Activated CD8-positive, alpha-beta memory T cell treated with anti-CD3 and anti-CD28 coated beads, Interleukin-2, amount 50 U/mL, for 24 hours (primary cell): Measurements from ENCODE around the gene SMAD7.

Experiments
- DNase-seq: peaks from one replicate; pipeline ENCODE4 v3.0.0-alpha.2; 2020; ENCODE audit errors: extremely low read depth

Gene SMAD7

DNA sequence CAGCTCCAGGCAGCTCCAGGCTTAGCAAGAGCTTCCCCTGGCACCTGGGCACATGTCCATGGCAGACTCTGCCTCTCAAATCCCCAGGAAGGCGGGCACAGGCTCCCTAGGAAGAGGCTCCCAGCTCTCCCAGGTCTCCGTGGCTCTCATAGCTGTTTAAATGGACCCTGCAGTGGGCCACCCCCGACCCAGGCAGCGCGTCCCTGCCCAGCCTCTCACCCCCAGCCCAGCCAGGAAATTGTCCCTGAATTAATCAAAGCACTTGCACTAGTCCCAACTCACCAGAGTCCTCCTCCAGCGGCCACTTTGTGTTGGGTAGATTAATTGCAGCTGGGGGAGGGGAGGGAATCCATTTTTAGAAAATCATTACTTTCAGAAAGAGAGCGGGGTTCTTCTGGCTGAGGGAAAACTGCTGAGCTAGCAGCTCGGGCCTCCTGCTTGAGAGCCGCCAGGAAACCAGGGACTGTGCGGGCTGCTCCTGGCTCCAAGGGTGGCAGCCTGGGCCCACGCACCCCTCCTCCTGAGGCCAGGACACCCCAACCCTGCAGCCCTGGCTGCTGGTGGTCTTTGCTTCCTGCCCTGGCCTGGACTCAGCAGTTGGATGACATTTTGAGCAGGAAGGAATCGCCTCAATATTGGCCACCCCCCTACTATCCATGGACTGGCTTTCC lies 36.0 kb downstream of the SMAD7 start:
- DNase-seq = no peak

- DNase-seq = no peak
Measured at GRCh38 chr18:48913775-48914174, 37.0 kb downstream of the SMAD7 start.

DNA sequence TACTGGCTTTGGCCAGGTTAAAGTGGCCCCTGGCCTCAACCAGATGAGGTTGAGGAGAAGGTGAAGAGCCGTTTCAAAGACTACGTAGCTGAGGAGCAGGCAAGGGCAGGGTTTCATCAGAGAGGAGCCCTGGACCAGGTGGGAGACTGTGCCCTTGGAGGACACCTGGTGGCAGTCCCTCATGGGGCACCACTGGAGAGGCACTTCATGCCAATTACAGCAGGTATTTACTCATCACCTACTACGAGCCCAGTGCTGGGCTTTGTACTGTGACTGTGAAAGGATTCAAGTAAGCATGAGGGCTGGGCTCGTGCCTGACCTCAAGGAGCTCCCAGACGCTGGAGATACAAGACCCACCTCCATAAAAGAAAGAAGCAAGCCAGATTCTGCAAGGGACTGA lies 37.6 kb downstream of the SMAD7 start:
- no peak for DNase-seq

- DNase-seq = no peak
Measured at GRCh38 chr18:48910972-48911545, 39.7 kb downstream of the SMAD7 start.

- no peak for DNase-seq
Measured at GRCh38 chr18:48909721-48910120, 41.0 kb downstream of the SMAD7 start.

GRCh38 chr18:48908916-48909315 lies 41.8 kb downstream of the SMAD7 start:
- no peak for DNase-seq

DNA sequence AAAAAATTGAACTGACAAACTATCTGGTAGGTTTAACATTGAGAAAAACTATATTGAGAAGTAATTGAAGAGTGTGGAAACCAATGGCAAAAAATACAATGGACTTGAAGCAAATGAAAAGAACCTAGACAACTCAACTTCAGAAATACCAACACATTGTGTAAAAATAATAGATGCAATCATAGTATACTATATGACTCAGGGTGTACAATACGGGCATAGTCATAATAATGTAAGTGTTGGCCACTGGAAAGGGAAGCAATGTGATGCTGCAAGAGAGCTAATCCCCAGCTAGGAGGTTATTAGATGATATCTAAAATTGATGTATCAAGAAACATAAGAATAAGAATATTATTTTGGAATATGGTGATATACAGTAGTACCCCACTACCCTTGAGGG lies 45.3 kb downstream of the SMAD7 start:
- DNase-seq = no peak

- no peak for DNase-seq
Measured at GRCh38 chr18:48904847-48905394, 45.8 kb downstream of the SMAD7 start.

- no peak for DNase-seq
Measured at GRCh38 chr18:48904091-48904490, 46.7 kb downstream of the SMAD7 start.

DNA sequence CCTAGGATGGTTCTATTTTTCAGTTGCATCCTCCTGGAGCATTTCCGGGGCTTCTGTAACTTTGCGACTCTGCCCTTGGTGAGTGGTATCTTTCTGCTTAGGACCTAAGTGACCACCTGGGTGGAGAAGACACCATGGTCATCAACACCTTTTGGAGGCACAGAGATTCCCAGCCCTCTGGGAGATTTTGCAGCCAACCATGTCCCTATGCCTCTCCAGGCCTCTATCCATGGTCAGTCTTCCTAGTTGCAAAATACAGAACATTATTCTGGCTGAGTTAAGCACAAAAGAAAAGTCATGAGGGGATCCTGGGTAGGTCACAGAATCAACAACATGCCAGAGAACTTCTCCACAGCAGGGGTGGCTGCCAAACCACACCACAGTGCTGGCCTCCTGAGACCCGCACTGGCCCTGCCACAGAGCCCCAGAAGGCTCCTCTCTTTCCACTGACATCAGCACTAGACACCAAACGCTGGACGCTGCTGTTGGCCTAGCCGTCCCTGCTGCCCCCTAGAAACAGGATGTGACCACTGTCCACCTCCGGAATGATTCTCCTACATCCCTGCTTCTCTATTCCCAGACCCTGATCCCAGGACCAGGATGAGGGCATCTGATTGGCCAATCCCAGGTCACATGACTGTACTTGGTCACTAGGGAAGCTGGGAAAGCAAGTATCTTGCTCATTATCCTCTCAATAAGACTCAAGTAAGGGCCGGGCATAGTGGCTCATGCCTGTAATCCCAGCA lies 47.7 kb downstream of the SMAD7 start:
- no peak for DNase-seq

DNA sequence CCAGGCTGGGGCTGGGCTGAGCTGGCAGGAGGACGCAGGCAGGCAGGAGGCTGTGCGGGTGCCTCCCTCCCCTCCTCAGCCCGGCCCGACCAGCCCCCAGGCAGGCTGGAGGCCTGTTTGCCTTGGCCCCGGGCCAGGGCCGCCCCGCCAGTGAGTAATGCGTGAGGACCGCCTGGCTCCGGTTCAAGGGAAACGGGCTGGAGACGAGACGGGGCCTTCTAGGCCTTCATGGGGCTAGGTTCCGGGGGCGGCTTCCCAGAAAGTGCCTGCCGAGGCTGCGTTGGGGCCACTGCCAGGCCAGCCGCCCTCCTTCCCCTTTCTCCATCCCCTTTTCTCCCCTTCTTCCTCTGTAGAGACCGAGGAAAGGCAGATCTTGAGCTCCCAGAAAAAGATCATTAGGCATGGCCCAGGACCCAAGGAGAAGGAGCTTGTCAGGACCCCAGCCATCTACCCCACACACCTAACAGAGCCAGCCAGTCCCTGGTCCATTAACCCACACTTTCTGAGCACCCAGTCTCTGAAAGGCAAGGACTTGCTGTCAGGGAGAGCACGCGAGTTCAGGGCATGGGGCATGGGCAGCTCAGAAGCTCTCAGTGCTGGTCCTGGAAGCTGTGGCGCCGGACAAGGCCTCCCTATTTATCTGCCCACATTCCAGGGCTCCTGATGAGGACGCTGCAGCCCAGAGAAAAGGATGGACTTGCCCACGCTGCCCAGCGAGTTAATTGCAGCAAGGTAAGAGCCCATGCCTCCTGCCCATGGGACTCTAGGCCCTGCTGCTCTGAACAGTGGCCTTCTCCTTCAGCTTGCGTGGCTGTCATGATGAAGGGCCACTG lies 48.5 kb downstream of the SMAD7 start:
- DNase-seq = no peak

GRCh38 chr18:48901145-48902022 lies 49.4 kb downstream of the SMAD7 start:
- no peak for DNase-seq

DNA sequence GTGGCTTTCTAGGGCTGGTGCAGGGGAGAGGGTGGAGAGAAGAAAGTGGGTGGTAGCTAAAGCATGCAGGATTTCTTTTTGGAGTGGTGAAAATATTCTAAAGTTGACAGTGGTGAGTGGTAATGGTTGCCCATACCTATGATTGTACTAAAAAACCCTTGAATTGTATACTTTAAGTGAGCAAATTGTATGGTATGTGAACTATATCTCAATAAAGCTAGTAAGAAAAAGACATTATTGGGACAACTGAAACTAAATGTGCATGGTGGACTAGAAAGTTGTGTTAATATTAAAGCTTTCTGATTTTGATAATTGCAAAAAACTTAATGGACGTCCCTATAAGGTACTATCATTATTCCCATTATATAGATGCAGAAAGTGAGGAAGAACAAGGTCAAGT lies 50.3 kb downstream of the SMAD7 start:
- no peak for DNase-seq

- no peak for DNase-seq
Measured at GRCh38 chr18:48899558-48900174, 51.1 kb downstream of the SMAD7 start.

GRCh38 chr18:48898521-48898920 lies 52.2 kb downstream of the SMAD7 start:
- DNase-seq = no peak

GRCh38 chr18:48897531-48897930 lies 53.2 kb downstream of the SMAD7 start:
- DNase-seq = no peak

DNA sequence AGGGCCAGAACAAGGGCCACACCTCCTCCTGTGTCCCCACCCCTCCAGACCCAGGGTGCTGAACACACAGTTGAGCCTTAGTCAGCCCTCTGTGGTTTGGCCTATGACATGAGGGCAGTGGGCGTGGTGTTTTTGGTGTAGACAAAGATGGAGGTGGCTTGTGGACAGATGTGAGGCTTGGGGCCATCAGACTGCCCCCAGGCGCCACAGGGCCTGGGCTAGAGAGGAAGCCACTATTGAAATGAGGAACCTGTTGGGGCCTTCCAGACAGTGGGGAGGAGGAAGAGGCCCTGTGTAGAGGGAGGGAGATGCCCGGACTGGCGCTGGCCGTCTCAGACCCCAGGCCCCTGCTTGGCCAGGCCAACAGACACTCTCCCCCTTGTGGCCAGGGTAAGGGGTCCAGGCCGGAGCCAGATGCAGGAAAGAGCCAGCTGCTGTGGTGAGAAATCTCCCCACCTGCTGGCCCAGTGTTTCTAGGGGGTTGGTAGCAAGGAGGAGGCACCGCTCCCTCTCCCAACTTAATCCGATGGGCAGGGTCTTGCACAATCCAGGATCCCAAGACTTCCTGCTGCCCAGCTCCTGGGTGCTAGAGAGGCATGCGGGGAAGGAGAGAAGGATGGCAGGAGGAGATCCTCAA lies 53.8 kb downstream of the SMAD7 start:
- no peak for DNase-seq

DNA sequence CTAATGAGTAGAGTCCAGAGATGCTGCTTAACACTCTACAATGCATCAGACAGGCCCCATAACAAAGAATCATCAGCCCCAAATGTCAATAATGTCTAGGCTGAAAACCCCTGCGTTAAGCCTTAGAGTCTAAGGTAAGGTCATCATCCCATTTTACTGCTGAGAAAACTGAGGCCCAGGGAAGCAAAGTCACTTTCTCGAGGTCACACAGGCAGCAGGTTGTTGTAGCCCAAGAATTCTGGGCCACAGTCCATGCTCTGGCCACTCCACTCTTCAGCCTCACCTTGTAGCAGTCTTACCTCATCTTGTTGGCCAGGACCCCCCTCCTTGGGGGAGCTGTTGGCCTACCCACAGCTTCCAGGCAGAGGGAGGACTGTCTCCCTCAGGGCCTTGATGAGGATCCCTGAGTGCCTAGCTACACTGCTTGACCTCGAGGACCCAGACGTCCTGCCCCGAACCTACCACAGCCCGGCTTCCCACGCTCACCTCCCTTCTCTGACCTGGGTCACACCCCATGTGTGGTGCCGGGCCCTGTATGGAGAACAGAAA lies 54.4 kb downstream of the SMAD7 start:
- DNase-seq = no peak

GRCh38 chr18:48894799-48895346 lies 55.9 kb downstream of the SMAD7 start:
- DNase-seq = no peak
